ENCODE measurements around the gene FRG2B. TPM values are rescaled to one million over a fixed set of nuclear protein-coding genes. Genes with fewer than 3 reads are reported as not detected.
"Not testable (repeated sequence)": the region's sequence is repeated elsewhere in the genome, so short reads cannot be mapped to it uniquely, and the experiment has no call there.

FRG2B gene
- polyA plus RNA-seq, 3 donors = not detected

DNA sequence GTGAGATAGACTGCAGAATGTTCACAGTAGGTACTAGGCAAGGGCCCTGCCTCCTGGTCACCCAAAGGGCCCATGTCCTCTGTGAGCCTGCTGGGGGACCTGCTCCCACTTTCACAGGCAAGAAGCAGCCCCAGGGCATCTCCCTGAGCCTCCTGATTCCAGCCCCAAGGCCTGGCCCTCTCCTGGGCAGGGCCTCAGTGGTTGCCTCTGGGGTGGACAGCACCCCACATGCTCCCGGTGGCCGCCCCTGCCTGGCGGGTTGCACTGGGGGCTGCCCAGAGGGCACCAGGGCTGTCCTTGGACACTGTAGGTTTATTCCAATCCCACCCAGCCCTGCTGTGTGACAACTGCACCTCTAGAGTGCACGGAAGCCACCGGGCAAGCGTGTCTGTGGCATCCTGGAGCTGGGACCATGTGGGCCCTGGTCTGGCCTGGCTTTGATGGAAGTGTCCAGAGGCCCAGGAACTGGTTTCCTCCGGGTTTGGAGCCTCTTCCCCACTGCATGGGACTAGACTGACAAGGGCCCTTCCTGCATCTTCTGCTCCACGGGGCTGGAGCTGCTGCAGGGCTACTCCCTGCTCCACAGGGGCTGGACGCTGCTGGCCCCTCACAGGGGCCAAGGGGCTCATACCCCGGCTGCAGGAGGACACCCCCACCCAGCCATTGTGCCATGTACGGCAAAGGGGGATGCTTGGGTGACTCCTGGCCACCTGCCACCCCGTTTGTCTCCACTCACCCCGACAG, 36.2 kb downstream of the FRG2B start:
- Histone ChIP-seq H3K79me2 (ENCODE audit: insufficient read depth, low read length) (no peaks in the 10 kb centered on the region), H3K36me3 (replicated peaks in 1 of 2; ENCODE audit: control insufficient read depth in 1 of 2, insufficient read depth in 2 of 2, low read length in 2 of 2) (no peaks in the 10 kb centered on the region), H3K4me2 (replicated peaks; ENCODE audit: extremely low read depth, low read length, poor library complexity, severe bottlenecking) (no peak overlapping the region), H3K27me3 (ENCODE audit: control insufficient read depth in 2 of 2, insufficient read depth in 2 of 2, low read length in 2 of 2) (peaks cover 0 to 5% of the 10 kb centered on the region in 2 donors), H3K4me1 (ENCODE audit: control insufficient read depth in 1 of 2, insufficient read depth in 2 of 2, low read length in 2 of 2) (no peaks in the 10 kb centered on the region), H3K9ac (ENCODE audit: insufficient read depth, low read length, poor library complexity, severe bottlenecking) (no peak overlapping the region), H4K20me1 (ENCODE audit: insufficient read depth, low read length) (no peaks in the 10 kb centered on the region), H3K27ac (ENCODE audit: low read depth in 1 of 2, low read length in 2 of 2) (no peak overlapping the region), H3K4me3 (replicated peaks in 1 of 3; ENCODE audit: low read depth in 2 of 3, low read length in 3 of 3) (no peak overlapping the region), H2AFZ (ENCODE audit: insufficient read depth, low read depth, low read length, poor library complexity, severe bottlenecking) (no peak overlapping the region), H3K9me3 (replicated peaks in 1 of 2; ENCODE audit: control insufficient read depth in 1 of 2, insufficient read depth in 1 of 2, low read length in 2 of 2) (no peaks in the 10 kb centered on the region)
- Mint-ChIP-seq H3K27me3 (ENCODE audit: low read depth in 3 of 3) (peaks cover 4 to 25% (median 11%) of the 10 kb centered on the region in 3 donors), H3K36me3 (no peaks in the 10 kb centered on the region), H3K9me3 (peaks cover 0 to 5% (median 2%) of the 10 kb centered on the region in 7 donors), H3K4me3 (no peak overlapping the region), H3K27ac (no peak overlapping the region), H3K4me1 (no peaks in the 10 kb centered on the region)
- no peak for DNase-seq
- intact Hi-C loops (cut with micrococcal nuclease) = no loop called here
- 89% methylated on average over 13 of the region's 13 CpGs for WGBS (ENCODE audit: insufficient coverage)
- TF ChIP-seq, protein P1, sequence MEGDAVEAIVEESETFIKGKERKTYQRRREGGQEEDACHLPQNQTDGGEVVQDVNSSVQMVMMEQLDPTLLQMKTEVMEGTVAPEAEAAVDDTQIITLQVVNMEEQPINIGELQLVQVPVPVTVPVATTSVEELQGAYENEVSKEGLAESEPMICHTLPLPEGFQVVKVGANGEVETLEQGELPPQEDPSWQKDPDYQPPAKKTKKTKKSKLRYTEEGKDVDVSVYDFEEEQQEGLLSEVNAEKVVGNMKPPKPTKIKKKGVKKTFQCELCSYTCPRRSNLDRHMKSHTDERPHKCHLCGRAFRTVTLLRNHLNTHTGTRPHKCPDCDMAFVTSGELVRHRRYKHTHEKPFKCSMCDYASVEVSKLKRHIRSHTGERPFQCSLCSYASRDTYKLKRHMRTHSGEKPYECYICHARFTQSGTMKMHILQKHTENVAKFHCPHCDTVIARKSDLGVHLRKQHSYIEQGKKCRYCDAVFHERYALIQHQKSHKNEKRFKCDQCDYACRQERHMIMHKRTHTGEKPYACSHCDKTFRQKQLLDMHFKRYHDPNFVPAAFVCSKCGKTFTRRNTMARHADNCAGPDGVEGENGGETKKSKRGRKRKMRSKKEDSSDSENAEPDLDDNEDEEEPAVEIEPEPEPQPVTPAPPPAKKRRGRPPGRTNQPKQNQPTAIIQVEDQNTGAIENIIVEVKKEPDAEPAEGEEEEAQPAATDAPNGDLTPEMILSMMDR (IDR thresholded peaks at IDR 0.05) = no peak

DNA sequence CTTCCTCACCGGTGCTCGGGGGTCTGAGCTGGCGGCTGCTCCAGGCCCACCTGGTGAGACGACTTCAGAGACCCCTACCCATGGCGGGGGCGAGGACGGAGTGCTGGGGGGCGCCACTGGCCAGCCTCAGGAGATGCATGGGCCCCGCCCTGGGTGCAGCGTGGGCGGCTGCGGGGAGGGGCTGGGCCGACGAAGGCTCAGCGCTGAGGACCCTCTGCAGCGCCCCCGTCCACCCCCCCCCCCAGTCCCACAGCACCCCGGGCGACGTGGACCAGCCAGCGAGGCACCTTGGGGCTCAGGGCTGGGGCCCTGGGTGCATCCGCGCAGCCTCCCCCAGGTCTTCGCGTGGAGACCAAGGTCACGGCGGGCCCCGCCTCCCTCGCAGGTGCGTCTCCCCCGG, 49.6 kb downstream of the FRG2B start:
- DNase-seq; H3K4me1 Mint-ChIP-seq; H3K27ac ChIP-seq (ENCODE audit: low read depth in 1 of 2, low read length in 2 of 2); H3K36me3 Mint-ChIP-seq; H3K4me2 ChIP-seq (replicated peaks; ENCODE audit: extremely low read depth, low read length, poor library complexity, severe bottlenecking); intact Hi-C loops (cut with micrococcal nuclease); H3K4me3 Mint-ChIP-seq; H3K79me2 ChIP-seq (ENCODE audit: insufficient read depth, low read length); H3K27me3 ChIP-seq (ENCODE audit: control insufficient read depth in 2 of 2, insufficient read depth in 2 of 2, low read length in 2 of 2); H3K36me3 ChIP-seq (replicated peaks in 1 of 2; ENCODE audit: control insufficient read depth in 1 of 2, insufficient read depth in 2 of 2, low read length in 2 of 2); H3K27ac Mint-ChIP-seq; H3K4me1 ChIP-seq (ENCODE audit: control insufficient read depth in 1 of 2, insufficient read depth in 2 of 2, low read length in 2 of 2); H3K4me3 ChIP-seq (replicated peaks in 1 of 3; ENCODE audit: low read depth in 2 of 3, low read length in 3 of 3); H3K9ac ChIP-seq (ENCODE audit: insufficient read depth, low read length, poor library complexity, severe bottlenecking); H3K27me3 Mint-ChIP-seq (ENCODE audit: low read depth in 3 of 3); H2AFZ ChIP-seq (ENCODE audit: insufficient read depth, low read depth, low read length, poor library complexity, severe bottlenecking); H4K20me1 ChIP-seq (ENCODE audit: insufficient read depth, low read length): not testable (repeated sequence)
- H3K9me3 ChIP-seq (replicated peaks in 1 of 2; ENCODE audit: control insufficient read depth in 1 of 2, insufficient read depth in 1 of 2, low read length in 2 of 2) = peaks cover 6 to 20% of the 10 kb centered on the region in 2 donors
- peaks cover 19 to 34% (median 28%) of the 10 kb centered on the region in 7 donors for H3K9me3 Mint-ChIP-seq
- WGBS (ENCODE audit: insufficient coverage) = no CpG with 5 or more reads among the region's 31 CpGs

Other genes with a start within 250 kb of the FRG2B start
- gene PAOX, start 247.5 kb downstream of the FRG2B start, polyA plus RNA-seq = 1 to 10 TPM; 3.9 to 9.5 (median 9.3) TPM
- gene MTG1, start 232.6 kb downstream of the FRG2B start, polyA plus RNA-seq = 10 to 100 TPM; 13.0 to 45.8 (median 17.1) TPM
- gene SPRN, start 202.2 kb downstream of the FRG2B start, polyA plus RNA-seq = not detected
- 1 to 10 TPM in 1 of 3 donors, not detected in 2; 1.1 TPM for gene SCART1, start 172.8 kb downstream of the FRG2B start, polyA plus RNA-seq
- gene CYP2E1, start 99.4 kb downstream of the FRG2B start, polyA plus RNA-seq = not detected
- under 1 TPM in 1 of 3 donors, not detected in 2; 0.12 TPM for gene SYCE1, start 61.2 kb downstream of the FRG2B start, polyA plus RNA-seq